GM20431 (cell line): Measurements from ENCODE around the gene MMP2.

ENCODE experiments used
- in situ Hi-C: fragments of 300-500 bp; cut with MseI, MboI; formaldehyde crosslinking; loops from one replicate; pipeline ENCODE4 v1.15.0; 2020; ENCODE audit warnings: low sequenced_read_pairs; ENCODE audit not compliant: unreplicated experiment

The MMP2 gene

GRCh38 chr16:55508271-55508921 is 29.4 kb downstream of the MMP2 start:
- in situ Hi-C loops = no loop called here

- in situ Hi-C loops = no loop called here
Measured at GRCh38 chr16:55508941-55509931, 30.2 kb downstream of the MMP2 start, which contains the start of gene LPCAT2. TSS of gene LPCAT2 (plus strand) at chr16:55509072. CDS start at chr16:55509182, 110 bp downstream.

- in situ Hi-C loops = no loop called here
Measured at GRCh38 chr16:55510185-55510805, 31.3 kb downstream of the MMP2 start.

GRCh38 chr16:55512941-55513340 is 33.9 kb downstream of the MMP2 start:
- in situ Hi-C loops = no loop called here

- in situ Hi-C loops = no loop called here
Measured at GRCh38 chr16:55513616-55514015, 34.6 kb downstream of the MMP2 start.

- in situ Hi-C loops = no loop called here
Measured at GRCh38 chr16:55515111-55515510, 36.1 kb downstream of the MMP2 start.

GRCh38 chr16:55521792-55522191 is 42.8 kb downstream of the MMP2 start:
- in situ Hi-C loops = no loop called here

- in situ Hi-C loops = no loop called here
Measured at GRCh38 chr16:55526441-55526840, 47.4 kb downstream of the MMP2 start.

- in situ Hi-C loops = no loop called here
Measured at GRCh38 chr16:55527885-55528284, 48.9 kb downstream of the MMP2 start.

- in situ Hi-C loops = no loop called here
Measured at GRCh38 chr16:55529018-55529417, 50.0 kb downstream of the MMP2 start.

GRCh38 chr16:55530316-55530856 is 51.4 kb downstream of the MMP2 start:
- in situ Hi-C loops = no loop called here

- in situ Hi-C loops = no loop called here
Measured at GRCh38 chr16:55532227-55532626, 53.2 kb downstream of the MMP2 start.

- in situ Hi-C loops = no loop called here
Measured at GRCh38 chr16:55534756-55535155, 55.8 kb downstream of the MMP2 start.

GRCh38 chr16:55539049-55539448 is 60.1 kb downstream of the MMP2 start:
- in situ Hi-C loops = no loop called here

- in situ Hi-C loops = no loop called here
Measured at GRCh38 chr16:55539488-55539887, 60.5 kb downstream of the MMP2 start.

GRCh38 chr16:55540221-55540620 is 61.2 kb downstream of the MMP2 start:
- in situ Hi-C loops = no loop called here

- in situ Hi-C loops = no loop called here
Measured at GRCh38 chr16:55542459-55543082, 63.6 kb downstream of the MMP2 start.

GRCh38 chr16:55543472-55543871 is 64.5 kb downstream of the MMP2 start:
- in situ Hi-C loops = no loop called here

- in situ Hi-C loops = no loop called here
Measured at GRCh38 chr16:55552621-55553020, 73.6 kb downstream of the MMP2 start.

- in situ Hi-C loops = no loop called here
Measured at GRCh38 chr16:55555436-55555835, 76.4 kb downstream of the MMP2 start.
